ENCODE data around the gene CLEC12A.

DNA sequence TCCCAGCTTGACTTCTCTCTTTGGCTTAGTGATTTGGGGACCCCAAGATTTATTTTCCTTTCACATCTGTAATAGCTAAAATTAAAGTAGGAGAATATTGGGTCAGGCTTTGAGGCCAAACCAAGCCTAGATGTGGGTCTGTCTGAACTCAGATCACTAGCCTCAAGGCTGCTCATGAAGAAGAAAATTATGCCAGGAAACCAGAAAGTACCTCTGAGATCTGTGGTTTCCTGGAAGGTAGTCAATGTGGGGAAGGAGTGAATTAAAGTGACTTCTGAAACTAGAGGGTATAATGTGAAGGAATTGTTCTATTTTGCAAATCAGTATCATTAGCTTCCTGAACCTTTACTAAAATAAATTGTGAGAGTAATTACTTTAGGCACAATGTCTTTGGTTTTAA is 13.4 kb upstream of the CLEC12A start:
- TF ChIP-seq POLR2A (IDR thresholded peaks at IDR 0.05), result no peak
- TF ChIP-seq, protein P1, sequence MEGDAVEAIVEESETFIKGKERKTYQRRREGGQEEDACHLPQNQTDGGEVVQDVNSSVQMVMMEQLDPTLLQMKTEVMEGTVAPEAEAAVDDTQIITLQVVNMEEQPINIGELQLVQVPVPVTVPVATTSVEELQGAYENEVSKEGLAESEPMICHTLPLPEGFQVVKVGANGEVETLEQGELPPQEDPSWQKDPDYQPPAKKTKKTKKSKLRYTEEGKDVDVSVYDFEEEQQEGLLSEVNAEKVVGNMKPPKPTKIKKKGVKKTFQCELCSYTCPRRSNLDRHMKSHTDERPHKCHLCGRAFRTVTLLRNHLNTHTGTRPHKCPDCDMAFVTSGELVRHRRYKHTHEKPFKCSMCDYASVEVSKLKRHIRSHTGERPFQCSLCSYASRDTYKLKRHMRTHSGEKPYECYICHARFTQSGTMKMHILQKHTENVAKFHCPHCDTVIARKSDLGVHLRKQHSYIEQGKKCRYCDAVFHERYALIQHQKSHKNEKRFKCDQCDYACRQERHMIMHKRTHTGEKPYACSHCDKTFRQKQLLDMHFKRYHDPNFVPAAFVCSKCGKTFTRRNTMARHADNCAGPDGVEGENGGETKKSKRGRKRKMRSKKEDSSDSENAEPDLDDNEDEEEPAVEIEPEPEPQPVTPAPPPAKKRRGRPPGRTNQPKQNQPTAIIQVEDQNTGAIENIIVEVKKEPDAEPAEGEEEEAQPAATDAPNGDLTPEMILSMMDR (IDR thresholded peaks at IDR 0.05), result no peak
